ENCODE measurements around the gene EIF3A. TPM values are rescaled to one million over a fixed set of nuclear protein-coding genes. Genes with fewer than 3 reads are reported as not detected.

EIF3A gene
- total RNA-seq, 1 donor from 2014 or later: 100 TPM

DNA sequence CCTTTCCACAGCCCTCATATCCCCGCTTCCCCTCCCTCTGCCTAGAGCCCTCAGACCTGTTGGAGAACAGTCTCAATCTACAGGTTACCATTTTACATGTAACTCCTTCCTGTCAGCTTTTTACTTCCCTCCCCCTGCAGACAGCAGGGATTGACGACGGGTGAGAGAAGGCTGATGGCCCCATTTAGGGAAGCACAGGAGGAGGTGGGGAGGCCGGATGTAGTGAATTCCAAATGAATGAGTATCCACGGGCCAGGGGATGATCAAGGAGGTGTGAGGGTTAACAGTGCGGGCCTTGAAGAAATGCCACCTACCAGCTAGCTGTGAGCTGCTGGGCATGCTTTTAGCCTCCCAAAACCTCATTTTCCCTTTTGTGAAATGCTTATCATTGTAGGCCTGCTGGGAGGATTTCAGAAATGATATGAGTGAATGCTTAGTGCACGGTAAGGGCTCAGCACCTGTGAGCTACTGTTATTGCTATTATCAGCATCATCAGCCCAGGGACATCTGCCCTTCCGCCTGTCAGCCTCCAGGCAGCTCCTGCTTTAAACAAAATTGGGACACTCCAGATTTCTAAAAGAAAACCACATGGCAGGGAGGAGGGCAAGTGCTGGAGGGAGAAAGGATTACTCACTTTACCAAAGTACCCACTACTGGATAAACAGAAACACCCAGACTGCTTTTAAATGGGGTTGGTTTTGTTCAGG lies 57.6 kb downstream of the EIF3A start:
- H3K27ac ChIP-seq: no peak overlapping the region
- intact Hi-C loops (cut with DNase I): no loop called here
- TF ChIP-seq POLR2AphosphoS5 (IDR thresholded peaks at IDR 0.05; ENCODE audit: insufficient read depth in 1 of 2, low read depth in 1 of 2): no peak

DNA sequence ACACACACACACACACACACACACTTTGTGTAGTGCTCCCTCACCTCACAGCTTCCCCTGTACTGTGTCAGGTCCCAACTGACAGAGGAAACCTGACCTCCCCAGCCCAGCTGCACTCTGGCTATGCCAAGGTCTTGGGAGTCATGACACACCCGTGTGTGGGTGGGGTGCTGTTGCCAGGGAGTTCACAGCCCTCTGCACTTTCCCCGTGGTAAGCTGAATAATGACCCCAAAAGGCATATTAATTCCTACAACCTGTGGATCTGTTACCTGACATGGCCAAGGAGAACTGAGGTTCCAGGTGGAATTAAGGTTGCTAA lies 60.0 kb downstream of the EIF3A start:
- Histone ChIP-seq H3K4me1 (peaks cover 7% of the 10 kb centered on the region), H3K9me3 (no peaks in the 10 kb centered on the region), H3K27ac (no peak overlapping the region), H3K36me3 (no peaks in the 10 kb centered on the region), H3K4me3 (no peak overlapping the region), H3K27me3 (no peaks in the 10 kb centered on the region)
- DNase-seq (ENCODE audit: extremely low spot score in 2 of 2): no peak
- TF ChIP-seq, protein P1, sequence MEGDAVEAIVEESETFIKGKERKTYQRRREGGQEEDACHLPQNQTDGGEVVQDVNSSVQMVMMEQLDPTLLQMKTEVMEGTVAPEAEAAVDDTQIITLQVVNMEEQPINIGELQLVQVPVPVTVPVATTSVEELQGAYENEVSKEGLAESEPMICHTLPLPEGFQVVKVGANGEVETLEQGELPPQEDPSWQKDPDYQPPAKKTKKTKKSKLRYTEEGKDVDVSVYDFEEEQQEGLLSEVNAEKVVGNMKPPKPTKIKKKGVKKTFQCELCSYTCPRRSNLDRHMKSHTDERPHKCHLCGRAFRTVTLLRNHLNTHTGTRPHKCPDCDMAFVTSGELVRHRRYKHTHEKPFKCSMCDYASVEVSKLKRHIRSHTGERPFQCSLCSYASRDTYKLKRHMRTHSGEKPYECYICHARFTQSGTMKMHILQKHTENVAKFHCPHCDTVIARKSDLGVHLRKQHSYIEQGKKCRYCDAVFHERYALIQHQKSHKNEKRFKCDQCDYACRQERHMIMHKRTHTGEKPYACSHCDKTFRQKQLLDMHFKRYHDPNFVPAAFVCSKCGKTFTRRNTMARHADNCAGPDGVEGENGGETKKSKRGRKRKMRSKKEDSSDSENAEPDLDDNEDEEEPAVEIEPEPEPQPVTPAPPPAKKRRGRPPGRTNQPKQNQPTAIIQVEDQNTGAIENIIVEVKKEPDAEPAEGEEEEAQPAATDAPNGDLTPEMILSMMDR (IDR thresholded peaks at IDR 0.05): no peak
- TF ChIP-seq POLR2A (IDR thresholded peaks at IDR 0.05): no peak
- no peak for TF ChIP-seq POLR2AphosphoS5 (IDR thresholded peaks at IDR 0.05; ENCODE audit: insufficient read depth in 1 of 2, low read depth in 1 of 2)
- intact Hi-C loops (cut with DNase I): no loop called here

More for the DNA sequence above, 57.6 kb downstream of the EIF3A start:
- Histone ChIP-seq H3K36me3 (no peaks in the 10 kb centered on the region), H3K4me1 (peaks cover 11% of the 10 kb centered on the region), H3K4me3 (no peak overlapping the region), H3K9me3 (no peaks in the 10 kb centered on the region), H3K27me3 (no peaks in the 10 kb centered on the region)
- DNase-seq (ENCODE audit: extremely low spot score in 2 of 2): no peak

DNA sequence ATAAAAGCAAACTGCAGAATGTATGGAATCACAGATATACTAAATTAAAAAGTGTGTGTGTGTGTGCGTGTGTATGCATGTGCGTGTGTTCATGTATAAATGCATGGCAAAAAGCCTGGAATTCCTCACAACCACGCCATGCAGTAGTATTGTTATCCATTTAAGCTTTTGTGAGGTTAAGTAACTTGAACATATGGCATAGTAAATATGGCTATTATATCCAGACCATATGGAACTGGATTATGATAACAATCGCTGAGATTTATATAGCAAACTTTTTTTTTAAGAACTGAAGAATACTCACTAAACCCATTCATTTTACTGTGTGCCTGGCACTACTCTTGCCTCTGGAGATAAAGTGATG lies 73.4 kb downstream of the EIF3A start:
- TF ChIP-seq POLR2A (IDR thresholded peaks at IDR 0.05) (no peak), POLR2AphosphoS5 (IDR thresholded peaks at IDR 0.05; ENCODE audit: insufficient read depth in 1 of 2, low read depth in 1 of 2) (no peak)
- TF ChIP-seq, protein P1 (IDR thresholded peaks at IDR 0.05): no peak
- Histone ChIP-seq H3K27ac (no peak overlapping the region), H3K4me1 (peaks cover 5% of the 10 kb centered on the region), H3K36me3 (no peaks in the 10 kb centered on the region), H3K4me3 (no peak overlapping the region), H3K27me3 (no peaks in the 10 kb centered on the region), H3K9me3 (no peaks in the 10 kb centered on the region)
- no peak for DNase-seq (ENCODE audit: extremely low spot score in 2 of 2)
- intact Hi-C loops (cut with DNase I): no loop called here

DNA sequence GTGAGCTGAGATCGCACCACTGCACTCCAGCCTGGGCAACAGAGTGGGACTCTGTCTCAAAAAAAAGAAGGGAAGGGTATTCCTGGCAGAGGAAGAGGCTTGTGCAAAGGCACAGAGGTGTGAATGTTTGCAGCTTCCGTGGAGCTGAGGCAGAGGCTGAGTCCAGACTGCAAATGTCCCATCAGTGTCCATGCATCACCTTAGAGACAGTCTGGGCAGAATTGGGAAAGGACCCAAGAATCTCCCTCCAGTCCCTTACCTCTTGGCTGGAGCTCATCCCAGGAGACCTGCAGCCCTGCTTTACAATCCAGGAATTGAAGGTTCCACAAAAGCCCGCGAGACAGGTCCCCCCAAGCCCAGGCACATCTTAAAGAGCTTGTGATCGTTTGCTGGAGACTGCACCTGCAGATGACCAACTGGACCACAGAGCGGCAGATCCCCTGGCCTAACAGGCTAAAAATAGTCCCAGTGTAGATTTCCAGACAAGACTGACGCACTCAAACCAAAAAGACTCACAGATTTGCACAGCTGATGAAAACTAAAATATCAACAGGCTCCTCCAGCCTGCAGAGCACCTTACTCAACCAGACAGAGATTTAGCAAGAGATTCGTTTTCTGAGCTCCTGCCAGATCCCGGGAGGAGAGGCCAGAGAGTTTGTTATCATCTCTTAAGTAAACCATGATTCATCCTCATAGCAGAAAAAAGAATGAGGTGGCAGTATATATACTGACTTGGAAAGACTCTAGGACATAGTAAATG lies 74.0 kb downstream of the EIF3A start:
- peaks cover 5% of the 10 kb centered on the region for H3K4me1 ChIP-seq
- H3K9me3 ChIP-seq: no peaks in the 10 kb centered on the region
- no peak overlapping the region for H3K27ac ChIP-seq
- DNase-seq (ENCODE audit: extremely low spot score in 2 of 2): no peak
- no peaks in the 10 kb centered on the region for H3K27me3 ChIP-seq
- H3K4me3 ChIP-seq: no peak overlapping the region
- intact Hi-C loops (cut with DNase I): no loop called here
- no peaks in the 10 kb centered on the region for H3K36me3 ChIP-seq
- TF ChIP-seq POLR2A (IDR thresholded peaks at IDR 0.05): no peak
- peak in 1 of 2 donors; percentile 79 for TF ChIP-seq POLR2AphosphoS5 (IDR thresholded peaks at IDR 0.05; ENCODE audit: insufficient read depth in 1 of 2, low read depth in 1 of 2)

DNA sequence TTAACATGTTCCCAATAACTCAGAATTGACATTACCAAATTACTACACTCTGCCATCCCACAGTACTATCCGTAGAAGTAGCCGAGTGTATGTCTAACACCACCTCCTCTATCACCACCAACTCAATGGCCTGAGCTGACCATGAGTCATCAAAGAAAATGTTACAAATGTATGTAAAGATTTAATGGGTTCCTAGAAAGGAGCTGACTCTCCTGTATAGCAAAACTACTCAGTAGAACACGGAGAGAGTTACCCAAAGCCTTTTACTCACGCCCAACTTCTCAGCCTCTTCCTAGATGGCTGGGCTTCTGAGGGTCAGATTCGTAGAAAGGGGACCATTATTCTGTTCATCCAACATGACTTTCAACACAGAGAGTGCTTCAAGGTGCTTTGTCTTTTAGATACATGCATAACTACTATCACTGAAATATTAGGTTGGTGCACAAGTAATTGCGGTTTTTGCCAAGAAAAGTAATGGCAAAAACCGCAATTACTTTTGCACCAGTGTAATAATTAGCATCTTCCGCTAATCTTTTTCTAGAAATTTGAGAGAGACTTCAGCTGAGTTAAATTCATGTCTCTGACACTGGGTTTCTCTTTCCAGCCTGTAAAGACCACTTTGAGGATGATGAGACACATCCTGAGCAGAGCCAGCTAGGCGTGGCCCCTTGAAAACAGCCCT lies 75.1 kb downstream of the EIF3A start:
- no peak for DNase-seq (ENCODE audit: extremely low spot score in 2 of 2)
- H3K27me3 ChIP-seq: no peaks in the 10 kb centered on the region
- H3K4me3 ChIP-seq: no peak overlapping the region
- no peaks in the 10 kb centered on the region for H3K36me3 ChIP-seq
- no peaks in the 10 kb centered on the region for H3K9me3 ChIP-seq
- H3K4me1 ChIP-seq: peaks cover 5% of the 10 kb centered on the region
- intact Hi-C loops (cut with DNase I): no loop called here
- TF ChIP-seq, protein P1 (IDR thresholded peaks at IDR 0.05): no peak
- TF ChIP-seq POLR2AphosphoS5 (IDR thresholded peaks at IDR 0.05; ENCODE audit: insufficient read depth in 1 of 2, low read depth in 1 of 2) (no peak), POLR2A (IDR thresholded peaks at IDR 0.05) (no peak)
- H3K27ac ChIP-seq: no peak overlapping the region
